Activated CD8-positive, alpha-beta T cell treated with anti-CD3 and anti-CD28 coated beads, Interleukin-2, amount 10 ng/mL, durations not matched to agents 7 days and 5 days (primary cell): ENCODE results near the gene HM13. TPM values are rescaled to one million over a fixed set of nuclear protein-coding genes. Genes with fewer than 3 reads are reported as not detected.
"Not testable (repeated sequence)": the region's sequence is repeated elsewhere in the genome, so short reads cannot be mapped to it uniquely, and the experiment has no call there.

Source experiments
- ATAC-seq: fragments of 150-1000 bp; cut with Tn5 transposase; one replicate; pipeline ENCODE4 v1.10.0; 2021; ENCODE audit warnings: moderate library complexity
- CTCF ChIA-PET: fragments of 350-600 bp; sonication (Branson Sonifier 250); formaldehyde crosslinking; loops from one replicate; lab custom pipeline; 2021; ENCODE audit warnings: antibody characterized with exemption; lab: Charles Lee
- POLR2A ChIA-PET: fragments of 350-600 bp; sonication (Branson Sonifier 250); formaldehyde crosslinking; loops from one replicate; lab custom pipeline; 2021; ENCODE audit warnings: antibody characterized with exemption; lab: Charles Lee
- DNase-seq: peaks from one replicate; pipeline ENCODE4 v3.0.0-alpha.2; 2020
- H3K27ac Mint-ChIP-seq: one replicate; pipeline ENCODE4 v1.8.0; 2021; ENCODE audit warnings: mild to moderate bottlenecking, mixed read lengths
- H3K27me3 Mint-ChIP-seq: one replicate; pipeline ENCODE4 v1.8.0; 2021; ENCODE audit warnings: low read depth, mixed read lengths
- H3K36me3 Mint-ChIP-seq: one replicate; pipeline ENCODE4 v1.8.0; 2021; ENCODE audit warnings: low read depth, mixed read lengths
- H3K4me1 Mint-ChIP-seq: one replicate; pipeline ENCODE4 v1.8.0; 2021; ENCODE audit warnings: low read depth, mixed read lengths
- H3K4me3 Mint-ChIP-seq: one replicate; pipeline ENCODE4 v1.8.0; 2021; ENCODE audit warnings: mild to moderate bottlenecking, mixed read lengths
- H3K9me3 Mint-ChIP-seq: one replicate; pipeline ENCODE4 v1.8.0; 2022; ENCODE audit warnings: mixed read lengths; ENCODE audit not compliant: insufficient read depth
- total RNA-seq, 2 experiments: library from RNA; stranded (reverse); gene quantifications; one replicate each; pipeline ENCODE4 v1.2.3, GENCODE V29; 2021

HM13 gene
- total RNA-seq, 2 experiments from 2014 or later, result 117 to 127 TPM

DNA sequence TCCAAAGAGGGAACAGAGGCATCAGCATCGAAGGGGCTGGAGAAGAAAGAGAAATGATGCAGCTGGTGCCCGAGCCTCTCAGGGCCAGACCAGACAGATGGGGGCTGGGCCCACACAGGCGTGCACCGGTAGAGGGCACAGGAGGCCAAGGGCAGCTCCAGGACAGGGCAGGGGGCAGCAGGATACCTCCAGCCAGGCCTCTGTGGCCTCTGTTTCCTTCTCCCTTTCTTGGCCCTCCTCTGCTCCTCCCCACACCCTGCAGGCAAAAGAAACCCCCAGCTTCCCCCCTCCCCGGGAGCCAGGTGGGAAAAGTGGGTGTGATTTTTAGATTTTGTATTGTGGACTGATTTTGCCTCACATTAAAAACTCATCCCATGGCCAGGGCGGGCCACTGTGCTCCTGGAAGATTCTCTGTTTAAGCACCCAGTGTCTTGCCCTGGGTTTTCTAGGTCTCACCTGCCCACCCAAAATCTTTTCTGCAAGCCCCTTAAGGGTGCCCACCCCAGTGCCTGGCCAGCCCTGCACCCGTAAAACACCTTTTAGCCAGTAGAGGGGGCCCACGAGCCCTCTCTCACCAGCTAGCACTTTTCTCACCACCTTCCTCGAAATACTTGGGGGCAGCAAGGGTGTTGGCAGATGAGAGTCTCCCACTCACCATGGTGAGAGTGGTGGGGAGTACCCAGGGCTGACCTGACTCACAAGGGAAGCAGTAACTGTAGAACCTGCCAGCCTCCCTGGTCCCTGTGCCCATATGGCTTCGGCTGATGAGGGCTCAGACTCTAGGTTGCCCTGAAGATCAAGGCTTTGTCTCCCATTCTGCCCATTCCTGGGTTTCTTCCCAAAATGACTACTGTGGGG lies 55.1 kb downstream of the HM13 start:
- Mint-ChIP-seq H3K4me3 (no peak overlapping the region), H3K4me1 (peaks cover 31% of the 10 kb centered on the region), H3K27me3 (no peaks in the 10 kb centered on the region), H3K27ac (no peak overlapping the region), H3K9me3 (no peaks in the 10 kb centered on the region), H3K36me3 (peaks cover 19% of the 10 kb centered on the region)
- peak; percentile 75 for DNase-seq
- POLR2A ChIA-PET, result interaction anchor here (1.0 to 1.5 kb wide), 2 partner anchors 17 to 36 kb away, joined by 3 to 4 read pairs; partner anchors contain the start of gene ID1
- ATAC-seq, result no peak
- CTCF ChIA-PET, result interaction anchor here (0.7 to 23.7 kb wide), 14 partner anchors 9 to 180 kb away, joined by 3 to 901 read pairs (median 5); partner anchors contain the start of gene ID1

DNA sequence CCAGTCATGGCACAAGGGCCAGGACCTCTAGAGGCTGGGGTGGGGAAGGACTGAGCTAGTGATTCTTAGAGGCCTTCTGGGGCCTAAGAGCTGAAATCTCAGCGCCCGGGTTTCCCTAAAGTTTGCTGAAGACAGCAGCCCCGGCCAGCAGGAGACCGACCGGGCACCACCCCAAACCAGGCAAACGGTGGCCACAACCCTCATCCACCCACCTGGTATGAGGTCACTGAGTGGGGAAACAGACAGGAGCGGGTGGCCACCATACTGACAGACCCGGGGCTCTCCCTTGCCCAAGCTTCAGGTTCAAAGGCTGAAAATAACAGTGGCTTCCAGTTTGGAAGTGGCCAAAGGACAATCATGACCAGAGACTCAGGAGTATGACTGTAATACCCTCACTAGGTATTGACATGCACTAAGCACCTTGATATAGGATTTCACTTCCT lies 55.8 kb downstream of the HM13 start:
- H3K36me3 Mint-ChIP-seq, result peaks cover 16% of the 10 kb centered on the region
- POLR2A ChIA-PET, result interaction anchor here (1.0 to 1.5 kb wide), 2 partner anchors 35 to 43 kb away, joined by 4 read pairs; partner anchors contain the start of gene ID1
- peaks cover 31% of the 10 kb centered on the region for H3K4me1 Mint-ChIP-seq
- H3K4me3 Mint-ChIP-seq, result no peak overlapping the region
- CTCF ChIA-PET, result interaction anchor here (0.7 to 23.7 kb wide), 11 partner anchors 8 to 179 kb away, joined by 3 to 901 read pairs (median 5); partner anchors contain the start of gene ID1
- DNase-seq (no peak), ATAC-seq (no peak)
- no peak overlapping the region for H3K27ac Mint-ChIP-seq
- H3K27me3 Mint-ChIP-seq, result no peaks in the 10 kb centered on the region
- no peaks in the 10 kb centered on the region for H3K9me3 Mint-ChIP-seq

DNA sequence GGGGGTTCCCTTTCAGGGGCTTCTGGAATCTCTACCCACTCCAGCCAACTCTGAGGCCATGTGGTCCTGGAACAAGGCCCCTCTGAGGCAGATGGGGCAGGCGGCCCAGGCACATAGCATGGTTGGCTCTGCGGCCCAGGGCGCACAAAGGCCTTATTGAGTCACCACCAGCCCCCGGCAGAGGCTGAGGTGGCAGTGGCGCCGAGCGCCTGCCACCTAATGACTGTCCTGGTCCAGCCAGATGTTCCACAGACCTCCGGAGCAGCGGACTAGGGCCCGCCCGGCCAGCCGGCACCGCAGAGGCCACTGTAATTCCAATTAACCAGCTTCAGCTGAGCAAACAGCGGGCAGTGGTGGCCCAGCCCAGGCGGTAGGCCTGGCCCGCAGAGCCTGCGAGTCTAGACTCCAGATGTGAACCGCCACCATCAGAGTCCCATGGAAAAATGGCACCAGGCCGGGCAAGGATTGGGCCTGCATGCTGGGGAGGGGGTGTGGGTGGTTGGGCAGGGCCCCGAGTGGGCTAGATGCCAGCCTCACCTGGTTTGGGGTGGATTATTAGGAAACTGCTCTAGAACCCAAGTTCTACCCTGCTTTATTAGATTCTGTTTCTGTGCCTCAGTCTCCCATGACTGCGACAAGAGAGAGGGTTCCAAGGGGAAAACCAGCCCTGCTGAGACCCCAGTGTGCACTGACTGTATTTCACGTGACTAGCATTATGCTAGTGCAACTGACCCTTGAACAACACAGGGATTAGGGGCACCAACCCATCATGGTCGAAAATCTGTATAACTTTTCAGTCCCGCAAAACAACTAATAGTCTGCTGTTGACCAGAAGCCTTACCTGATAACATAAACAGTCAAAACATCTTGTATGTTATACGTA lies 56.7 kb downstream of the HM13 start:
- Mint-ChIP-seq H3K27me3 (no peaks in the 10 kb centered on the region), H3K4me1 (peaks cover 28% of the 10 kb centered on the region), H3K36me3 (peaks cover 12% of the 10 kb centered on the region), H3K9me3 (no peaks in the 10 kb centered on the region), H3K4me3 (peak overlapping the region; percentile 81), H3K27ac (no peak overlapping the region)
- ATAC-seq, result no peak
- CTCF ChIA-PET, result interaction anchor here (0.8 to 23.7 kb wide), 6 partner anchors 8 to 153 kb away, joined by 3 to 901 read pairs (median 17); partner anchors contain the start of gene ID1
- no peak for DNase-seq
- POLR2A ChIA-PET, result interaction anchor here (1.0 to 2.6 kb wide), 2 partner anchors 34 to 42 kb away, joined by 4 to 26 read pairs; partner anchors contain the start of gene ID1

DNA sequence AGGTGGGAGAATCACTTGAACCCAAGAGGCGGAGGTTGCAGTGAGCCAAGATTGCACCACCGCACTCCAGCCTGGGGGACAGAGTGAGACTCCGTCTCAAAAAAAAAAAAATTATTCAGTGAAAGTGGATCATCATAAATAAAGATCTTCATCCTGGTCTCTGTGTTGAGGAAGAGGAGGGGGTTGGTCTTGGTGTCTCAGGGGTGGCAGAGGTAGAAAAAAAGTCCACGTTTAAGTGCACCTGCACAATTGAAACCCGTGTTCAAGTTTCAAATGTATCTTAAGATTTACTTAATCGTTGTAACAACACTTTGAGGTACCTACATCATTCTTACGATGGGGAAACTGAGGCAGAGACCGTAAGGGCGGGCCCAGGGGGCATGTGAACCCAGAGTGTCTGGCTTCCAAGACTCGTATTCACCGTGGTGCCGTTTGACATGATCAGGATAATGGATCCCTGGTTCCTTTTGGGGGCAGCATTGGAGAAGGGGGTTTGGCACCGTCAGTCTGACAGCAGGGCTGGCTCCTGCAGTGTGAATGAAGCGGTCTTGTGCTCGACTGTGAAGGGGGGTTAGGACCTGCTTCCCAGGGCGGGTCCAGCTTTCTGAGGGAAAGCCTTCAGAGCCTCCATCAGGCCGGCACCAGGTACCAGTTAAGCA lies 57.9 kb downstream of the HM13 start:
- peaks cover 22% of the 10 kb centered on the region for H3K4me1 Mint-ChIP-seq
- peak overlapping the region; percentile 81 for H3K4me3 Mint-ChIP-seq
- DNase-seq, result peak; percentile 29
- ChIA-PET CTCF (interaction anchor here (0.8 to 23.7 kb wide), 7 partner anchors 9 to 151 kb away, joined by 3 to 901 read pairs (median 24); partner anchors contain the start of genes BCL2L1 and ID1), POLR2A (interaction anchor here (1.0 to 2.6 kb wide), 4 partner anchors 13 to 150 kb away, joined by 3 to 26 read pairs (median 6); partner anchors contain the start of genes BCL2L1 and ID1)
- H3K27me3 Mint-ChIP-seq, result no peaks in the 10 kb centered on the region
- H3K27ac Mint-ChIP-seq, result peak overlapping the region; percentile 88
- H3K9me3 Mint-ChIP-seq, result no peaks in the 10 kb centered on the region
- ATAC-seq, result peak; percentile 3
- peaks cover 12% of the 10 kb centered on the region for H3K36me3 Mint-ChIP-seq

DNA sequence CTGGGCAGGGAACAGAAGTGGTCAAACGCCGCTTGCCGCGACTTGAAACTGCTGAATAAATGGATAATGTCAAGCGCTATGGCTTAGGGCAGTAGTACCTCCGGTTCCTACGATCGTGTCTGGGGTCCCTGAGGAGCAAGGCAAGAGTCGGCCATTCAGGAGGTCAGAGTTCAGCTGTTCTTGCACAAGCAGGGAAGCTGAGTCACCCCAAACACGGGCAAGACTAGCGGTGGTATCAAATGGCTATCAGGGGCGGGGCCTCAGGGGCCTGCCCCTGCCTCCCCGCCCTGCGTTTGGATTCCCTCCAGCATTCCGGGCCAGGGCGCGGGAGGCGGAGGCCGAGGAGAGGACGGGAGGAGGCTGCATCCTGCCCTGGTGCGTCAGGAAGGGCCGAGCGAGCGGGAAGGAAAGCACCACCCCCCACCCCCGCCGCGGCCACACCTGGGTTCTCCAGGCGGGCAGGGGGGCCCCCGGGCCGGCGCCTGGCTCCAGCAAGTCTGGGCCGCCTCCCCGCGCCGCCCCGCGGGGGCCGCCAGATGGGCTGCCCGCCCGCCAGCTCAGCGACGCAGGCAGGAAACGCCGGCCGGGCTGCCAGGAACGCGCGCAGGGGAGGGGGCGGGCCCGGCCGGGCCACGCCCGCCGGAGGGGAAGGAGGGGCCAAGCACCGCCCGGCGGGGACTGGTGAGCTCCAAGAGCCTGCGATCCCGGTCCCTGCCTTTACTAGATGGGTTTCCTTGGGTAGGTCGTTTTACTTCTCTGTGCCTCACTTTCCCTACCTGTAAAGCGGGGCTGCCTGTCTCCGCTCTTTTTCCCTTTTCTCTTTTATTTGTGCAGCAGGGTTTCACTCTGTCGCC lies 58.7 kb downstream of the HM13 start:
- H3K36me3 Mint-ChIP-seq, result peaks cover 10% of the 10 kb centered on the region
- ATAC-seq (peak; percentile 92), DNase-seq (peak; percentile 91)
- peaks cover 27% of the 10 kb centered on the region for H3K4me1 Mint-ChIP-seq
- peak overlapping the region; percentile 85 for H3K4me3 Mint-ChIP-seq
- H3K27ac Mint-ChIP-seq, result peak overlapping the region; percentile 88
- H3K9me3 Mint-ChIP-seq, result no peaks in the 10 kb centered on the region
- ChIA-PET POLR2A (interaction anchor here (0.6 to 2.6 kb wide), 9 partner anchors 13 to 1059 kb away, joined by 3 to 26 read pairs (median 5); partner anchors contain the start of genes BCL2L1 and ID1), CTCF (interaction anchor here (0.8 to 23.7 kb wide), 9 partner anchors 10 to 151 kb away, joined by 3 to 901 read pairs (median 5); partner anchors contain the start of genes BCL2L1 and ID1)
- peaks cover under 1% of the 10 kb centered on the region for H3K27me3 Mint-ChIP-seq

DNA sequence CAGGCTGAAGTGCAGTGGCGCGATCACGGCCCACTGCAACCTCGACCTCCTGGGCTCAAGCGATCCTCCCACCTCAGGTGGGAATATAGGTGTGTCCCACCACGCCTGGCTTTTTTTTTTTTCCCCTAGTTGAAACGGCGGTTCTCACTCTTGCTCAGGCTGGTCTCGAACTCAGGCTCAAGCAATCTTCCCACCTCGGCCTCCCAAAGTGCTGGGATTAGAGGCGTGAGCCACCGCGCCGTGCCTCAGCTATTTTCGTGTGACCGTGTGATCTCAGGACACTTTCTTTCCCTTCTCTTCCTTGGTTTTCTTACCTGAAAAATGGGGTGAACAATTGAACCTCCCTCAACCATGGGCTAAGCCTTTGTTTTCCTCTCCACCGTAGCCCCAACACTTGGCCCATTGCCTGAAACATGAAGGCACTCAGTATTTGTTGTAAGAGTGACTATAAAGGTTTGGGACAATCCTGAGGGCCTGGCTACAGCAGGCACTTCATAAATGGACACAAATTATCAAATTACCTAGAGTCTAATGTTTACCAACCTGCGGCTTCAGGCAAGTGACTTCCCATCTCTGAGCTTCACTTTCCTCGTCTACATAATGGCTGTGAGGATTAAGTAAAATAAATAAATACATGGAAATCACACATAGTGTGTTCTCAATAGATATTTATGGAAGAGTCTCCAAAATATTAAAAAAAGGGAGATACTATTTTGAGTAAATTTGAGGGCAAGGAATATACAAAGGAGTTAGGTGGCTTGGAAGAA lies 59.5 kb downstream of the HM13 start:
- peaks cover 9% of the 10 kb centered on the region for H3K36me3 Mint-ChIP-seq
- POLR2A ChIA-PET, result interaction anchor here (0.6 to 2.6 kb wide), 10 partner anchors 14 to 1393 kb away, joined by 3 to 26 read pairs (median 4); partner anchors contain the start of gene ID1
- peak overlapping the region; percentile 85 for H3K4me3 Mint-ChIP-seq
- ATAC-seq, result peak; percentile 18
- DNase-seq, result no peak
- peak overlapping the region; percentile 87 for H3K27ac Mint-ChIP-seq
- H3K4me1 Mint-ChIP-seq, result peaks cover 30% of the 10 kb centered on the region
- CTCF ChIA-PET, result interaction anchor here (0.8 to 23.7 kb wide), 9 partner anchors 10 to 150 kb away, joined by 3 to 901 read pairs (median 5); partner anchors contain the start of genes BCL2L1 and ID1
- H3K27me3 Mint-ChIP-seq, result peaks cover 2% of the 10 kb centered on the region
- H3K9me3 Mint-ChIP-seq, result no peaks in the 10 kb centered on the region

DNA sequence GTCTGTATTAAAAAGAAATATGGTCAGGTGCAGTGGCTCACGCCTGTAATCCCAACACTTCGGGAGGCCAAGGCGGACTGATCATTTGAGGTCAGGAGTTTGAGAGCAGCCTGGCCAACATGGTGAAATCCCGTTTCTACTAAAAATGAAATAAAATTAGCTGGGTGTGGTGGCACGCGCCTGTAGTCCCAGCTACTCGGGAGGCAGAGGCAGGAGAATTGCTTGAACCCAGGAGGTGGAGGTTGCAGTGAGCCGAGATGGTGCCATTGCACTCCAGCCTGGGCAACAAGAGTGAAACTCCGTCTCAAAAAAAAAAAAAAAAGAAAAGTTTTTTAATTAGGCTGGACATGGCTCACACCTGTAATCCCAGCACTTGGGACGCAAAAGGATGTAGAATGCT lies 60.7 kb downstream of the HM13 start:
- not testable (repeated sequence) for H3K27me3 Mint-ChIP-seq, H3K9me3 Mint-ChIP-seq, H3K27ac Mint-ChIP-seq, H3K4me3 Mint-ChIP-seq, DNase-seq, ATAC-seq, H3K36me3 Mint-ChIP-seq
- ChIA-PET POLR2A (interaction anchor here (1.0 kb wide), 1 partner anchor 28 kb away, joined by 3 read pairs; a partner anchor contains a TSS), CTCF (interaction anchor here (3.3 to 23.7 kb wide), 3 partner anchors 13 to 149 kb away, joined by 24 to 901 read pairs (median 37); partner anchors contain the start of genes BCL2L1 and ID1)
- H3K4me1 Mint-ChIP-seq, result peaks cover 30% of the 10 kb centered on the region

DNA sequence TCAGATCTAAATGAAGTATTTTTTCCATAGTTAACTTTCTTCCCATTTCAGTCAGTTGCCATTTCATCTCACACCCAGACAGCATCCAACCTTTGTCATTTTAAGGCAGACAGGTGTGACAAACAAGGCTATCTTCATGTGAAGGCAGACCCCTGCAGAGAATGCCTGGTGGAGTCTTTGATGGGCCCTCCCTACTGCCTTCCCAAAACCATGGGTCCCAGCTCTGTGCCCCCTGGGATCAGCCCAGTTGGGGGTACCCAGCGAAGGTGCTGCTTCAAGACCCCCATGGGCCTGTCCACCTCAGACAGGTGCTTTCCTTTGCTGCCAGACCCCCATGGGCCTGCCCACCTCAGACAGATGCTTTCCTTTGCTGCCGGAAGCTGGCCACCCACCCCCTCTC lies 62.5 kb downstream of the HM13 start:
- ChIA-PET CTCF (interaction anchor here (2.0 to 23.7 kb wide), 3 partner anchors 9 to 34 kb away, joined by 9 to 901 read pairs (median 37); partner anchors contain the start of gene ID1), POLR2A (interaction anchor here (1.3 kb wide), 1 partner anchor 14 kb away, joined by 3 read pairs; no protein-coding TSS in a partner anchor)
- Mint-ChIP-seq H3K9me3 (no peaks in the 10 kb centered on the region), H3K27ac (no peak overlapping the region), H3K36me3 (peaks cover 2% of the 10 kb centered on the region), H3K27me3 (peaks cover 4% of the 10 kb centered on the region), H3K4me1 (peaks cover 30% of the 10 kb centered on the region), H3K4me3 (no peak overlapping the region)
- DNase-seq (no peak), ATAC-seq (no peak)

DNA sequence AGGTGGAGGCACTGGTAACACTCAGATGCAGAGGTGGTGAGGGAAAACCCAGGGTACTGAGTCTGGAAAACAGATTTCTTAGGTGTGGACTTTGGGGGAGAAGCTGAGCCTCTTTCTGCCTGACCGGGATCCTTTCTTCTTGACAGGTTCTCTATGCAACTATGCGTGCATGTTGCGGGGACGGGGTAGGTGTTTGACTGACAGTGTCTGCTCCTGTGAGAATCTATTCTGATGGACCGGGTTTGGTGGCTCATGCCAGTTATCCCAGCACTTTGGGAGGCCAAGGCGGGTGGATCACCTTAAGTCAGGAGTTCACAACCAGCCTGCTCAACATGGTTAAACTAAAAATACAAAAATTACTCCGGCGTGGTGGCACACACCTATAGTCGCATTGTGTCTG lies 63.0 kb downstream of the HM13 start:
- ATAC-seq (no peak), DNase-seq (no peak)
- Mint-ChIP-seq H3K27ac (peak overlapping the region; percentile 69), H3K4me1 (peaks cover 27% of the 10 kb centered on the region), H3K4me3 (no peak overlapping the region), H3K36me3 (peaks cover 2% of the 10 kb centered on the region), H3K27me3 (peaks cover 4% of the 10 kb centered on the region), H3K9me3 (no peaks in the 10 kb centered on the region)
- POLR2A ChIA-PET, result interaction anchor here (1.2 to 1.3 kb wide), 2 partner anchors 14 to 26 kb away, joined by 3 to 4 read pairs; no protein-coding TSS in a partner anchor
- CTCF ChIA-PET, result interaction anchor here (2.0 to 23.7 kb wide), 3 partner anchors 10 to 33 kb away, joined by 9 to 901 read pairs (median 37); partner anchors contain the start of gene ID1
